Mesenchymal stem cell (in vitro differentiated cells and primary cell): ENCODE data around the gene CZIB.

Source experiments
- DNase-seq: peaks from one replicate; pipeline ENCODE4 v3.0.0-alpha.2; 2013
- H2AFZ ChIP-seq: one replicate; pipeline ENCODE4 v1.6.1; 2013; ENCODE audit warnings: low read depth, mild to moderate bottlenecking, control low read depth, inconsistent platforms, low read length, moderate library complexity
- H2AK5ac ChIP-seq: 2 replicates; pipeline ENCODE4 v1.6.1; 2013; ENCODE audit warnings: low read length, moderate library complexity, mild to moderate bottlenecking, inconsistent platforms; ENCODE audit not compliant: severe bottlenecking
- H2BK120ac ChIP-seq: one replicate; pipeline ENCODE4 v1.6.1; 2013; ENCODE audit warnings: low read depth, mild to moderate bottlenecking, inconsistent platforms, low read length, moderate library complexity
- H2BK12ac ChIP-seq, 2 experiments: one replicate each; pipeline ENCODE4 v1.6.1; 2013; ENCODE audit warnings: inconsistent platforms in 2 of 2, low read length in 2 of 2, mild to moderate bottlenecking in 2 of 2, moderate library complexity in 2 of 2, control low read depth in 1 of 2
- H2BK15ac ChIP-seq: one replicate; pipeline ENCODE4 v1.6.1; 2013; ENCODE audit warnings: mild to moderate bottlenecking, low read depth, inconsistent platforms; ENCODE audit not compliant: poor library complexity, severe bottlenecking
- H2BK5ac ChIP-seq: 2 replicates; pipeline ENCODE4 v1.6.1; 2013; ENCODE audit warnings: low read depth, mild to moderate bottlenecking, low read length, control low read depth, inconsistent platforms; ENCODE audit not compliant: poor library complexity, severe bottlenecking
- H3K14ac ChIP-seq, 2 experiments: one replicate each; pipeline ENCODE4 v1.6.1; 2013; ENCODE audit warnings: inconsistent platforms in 2 of 2, low read length in 2 of 2, control low read depth in 1 of 2, mild to moderate bottlenecking in 1 of 2, moderate library complexity in 1 of 2
- H3K18ac ChIP-seq, 2 experiments: one replicate each; pipeline ENCODE4 v1.6.1; 2013; ENCODE audit warnings: inconsistent platforms in 2 of 2, low read length in 2 of 2, control low read depth in 1 of 2, low read depth in 1 of 2, mild to moderate bottlenecking in 1 of 2
- H3K23ac ChIP-seq, 2 experiments: one replicate each; pipeline ENCODE4 v1.6.1; 2013; ENCODE audit warnings: inconsistent platforms in 2 of 2, low read length in 2 of 2, mild to moderate bottlenecking in 2 of 2, moderate library complexity in 2 of 2, control low read depth in 1 of 2
- H3K27ac ChIP-seq: 2 replicates; pipeline ENCODE4 v1.5.1; 2013; ENCODE audit warnings: mild to moderate bottlenecking, moderate library complexity, low read length, control low read depth, inconsistent platforms; ENCODE audit not compliant: poor library complexity, severe bottlenecking
- H3K27me3 ChIP-seq, 2 experiments: 2 replicates each; pipeline versions ENCODE4 v1.6.1 to v1.7.0; 2013; ENCODE audit warnings: low read length in 2 of 2, mild to moderate bottlenecking in 2 of 2, moderate library complexity in 2 of 2, control low read depth in 1 of 2, inconsistent platforms in 1 of 2; ENCODE audit not compliant: control insufficient read depth in 1 of 2, insufficient read depth in 1 of 2
- H3K36me3 ChIP-seq, 2 experiments: 2 replicates each; pipeline versions ENCODE4 v1.6.1 to v1.7.0; 2013; ENCODE audit warnings: low read length in 2 of 2, control low read depth in 1 of 2, inconsistent platforms in 1 of 2, low read depth in 1 of 2, mild to moderate bottlenecking in 1 of 2; ENCODE audit not compliant: insufficient read depth in 2 of 2, control insufficient read depth in 1 of 2
- H3K4ac ChIP-seq, 2 experiments: one replicate each; pipeline ENCODE4 v1.6.1; 2013; ENCODE audit warnings: inconsistent platforms in 2 of 2, low read length in 2 of 2, mild to moderate bottlenecking in 2 of 2, moderate library complexity in 2 of 2, control low read depth in 1 of 2, low read depth in 1 of 2
- H3K4me1 ChIP-seq: 2 replicates; pipeline ENCODE4 v1.6.1; 2013; ENCODE audit warnings: low read depth, low read length, control low read depth; ENCODE audit not compliant: control insufficient read depth, insufficient read depth
- H3K4me2 ChIP-seq: 2 replicates; pipeline ENCODE4 v1.6.1; 2013; ENCODE audit warnings: low read length, mild to moderate bottlenecking, inconsistent platforms; ENCODE audit not compliant: poor library complexity, severe bottlenecking
- H3K4me3 ChIP-seq, 2 experiments: 2 replicates each; pipeline versions ENCODE4 v1.5.1 to v1.7.0; 2013; ENCODE audit warnings: low read length in 2 of 2, mild to moderate bottlenecking in 2 of 2, control low read depth in 1 of 2, low read depth in 1 of 2; ENCODE audit not compliant: insufficient read depth in 1 of 2
- H3K79me1 ChIP-seq: replicated peaks from 2 replicates; pipeline ENCODE4 v1.6.1; 2013; ENCODE audit warnings: mild to moderate bottlenecking, control low read depth, low read length, inconsistent platforms; ENCODE audit not compliant: poor library complexity, severe bottlenecking
- H3K9ac ChIP-seq: 2 replicates; pipeline ENCODE4 v1.7.0; 2013; ENCODE audit warnings: mild to moderate bottlenecking, low read length, moderate library complexity
- H3K9me3 ChIP-seq: 2 replicates; pipeline ENCODE4 v1.7.0; 2013; ENCODE audit warnings: mild to moderate bottlenecking, low read length; ENCODE audit not compliant: control insufficient read depth
- H4K8ac ChIP-seq: one replicate; pipeline ENCODE4 v1.6.1; 2013; ENCODE audit warnings: inconsistent platforms, mild to moderate bottlenecking, low read length, moderate library complexity
- H4K91ac ChIP-seq: one replicate; pipeline ENCODE4 v1.6.1; 2013; ENCODE audit warnings: mild to moderate bottlenecking, low read length, inconsistent platforms
- WGBS: methylation state at CpG from one replicate; pipeline ENCODE4 v1.1.7; 2013; ENCODE audit warnings: mixed read lengths; 5-methylcytosine and 5-hydroxymethylcytosine counted together

CZIB gene

DNA sequence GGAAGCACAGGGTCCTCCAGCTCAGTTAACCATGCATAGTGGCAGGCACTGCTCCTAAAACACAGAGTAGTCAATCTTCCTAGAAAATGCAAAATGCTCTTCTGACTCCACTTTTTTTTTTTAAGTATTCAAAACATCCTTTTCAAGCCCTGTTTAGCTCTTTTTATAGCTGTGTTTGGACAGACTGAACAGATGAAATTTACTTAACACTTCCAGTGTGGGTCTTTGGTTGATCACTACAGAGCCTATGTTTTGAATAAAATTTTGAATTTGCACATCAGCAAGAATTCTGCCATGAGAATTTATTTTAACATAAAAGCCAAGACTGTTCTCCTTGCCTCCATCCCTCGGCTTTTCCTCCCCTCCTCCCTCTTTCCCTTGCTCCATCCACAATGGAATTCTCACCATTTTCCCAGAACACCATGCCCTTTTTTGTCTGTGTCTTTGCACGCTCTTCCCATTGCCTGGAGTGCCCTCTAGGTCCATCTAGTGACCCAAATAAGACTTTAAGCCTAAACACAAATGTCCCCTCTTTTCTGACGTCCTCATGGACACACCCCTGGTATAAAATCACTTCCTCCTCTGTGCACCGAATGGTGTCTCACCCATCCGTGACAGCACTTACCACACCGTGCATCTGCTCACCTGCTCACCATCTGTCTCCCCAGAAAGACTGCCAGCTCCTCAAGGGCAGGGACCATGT is 47.9 kb downstream of the CZIB start:
- H3K27ac ChIP-seq, result no peak overlapping the region
- H3K14ac ChIP-seq, result no peak overlapping the region
- H2BK5ac ChIP-seq, result no peak overlapping the region
- H2BK120ac ChIP-seq, result no peak overlapping the region
- H2AK5ac ChIP-seq, result peak overlapping the region; percentile 46
- H3K9ac ChIP-seq, result peak overlapping the region; percentile 43
- H3K23ac ChIP-seq, result no peak overlapping the region
- H3K4ac ChIP-seq, result peak overlapping the region in 1 of 2 experiments; percentile 81
- H4K91ac ChIP-seq, result peak overlapping the region; percentile 76
- peaks cover 5% of the 10 kb centered on the region for H3K4me1 ChIP-seq
- H2BK15ac ChIP-seq, result no peak overlapping the region
- no peaks in the 10 kb centered on the region for H3K36me3 ChIP-seq
- no peak overlapping the region for H3K4me2 ChIP-seq
- H3K79me1 ChIP-seq, result no peaks in the 10 kb centered on the region
- H3K27me3 ChIP-seq, result no peaks in the 10 kb centered on the region
- H2BK12ac ChIP-seq, result peak overlapping the region; percentile 51 to 57
- H4K8ac ChIP-seq, result peak overlapping the region; percentile 78
- no peak overlapping the region for H2AFZ ChIP-seq
- WGBS, result 53% methylated on average over 6 of the region's 6 CpGs
- H3K4me3 ChIP-seq, result no peak overlapping the region
- peak; percentile 74 for DNase-seq
- H3K18ac ChIP-seq, result peak overlapping the region in 1 of 2 experiments; percentile 54
- H3K9me3 ChIP-seq, result no peaks in the 10 kb centered on the region

DNA sequence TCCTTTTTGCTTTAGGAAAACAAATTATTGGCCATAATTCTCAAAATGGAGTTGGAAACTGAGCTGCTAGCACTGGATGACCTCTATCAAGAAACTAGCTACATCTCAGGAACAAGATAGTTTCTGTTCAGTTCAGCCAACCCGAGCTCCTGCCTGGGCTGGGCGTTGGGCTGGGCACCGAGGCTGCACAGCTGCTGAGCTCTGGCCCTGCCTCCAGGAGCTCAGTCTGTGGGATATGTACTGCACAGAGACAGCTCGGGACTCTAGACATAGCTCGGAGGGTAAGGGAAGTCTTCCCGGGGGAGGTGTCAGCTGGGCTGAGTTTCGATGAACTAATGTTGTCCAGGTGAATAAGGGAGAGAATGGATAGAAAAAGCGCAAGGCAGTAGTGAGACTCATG is 53.5 kb downstream of the CZIB start:
- no peak overlapping the region for H2BK5ac ChIP-seq
- peak overlapping the region in 1 of 2 experiments; percentile 29 for H2BK12ac ChIP-seq
- no peak overlapping the region for H3K9ac ChIP-seq
- no peaks in the 10 kb centered on the region for H3K27me3 ChIP-seq
- H3K4me1 ChIP-seq, result peaks cover 4% of the 10 kb centered on the region
- H3K79me1 ChIP-seq, result no peaks in the 10 kb centered on the region
- H3K23ac ChIP-seq, result no peak overlapping the region
- H3K18ac ChIP-seq, result no peak overlapping the region
- no peaks in the 10 kb centered on the region for H3K9me3 ChIP-seq
- no peak overlapping the region for H2BK15ac ChIP-seq
- WGBS, result 93% methylated on average over 8 of the region's 8 CpGs
- no peak for DNase-seq
- no peak overlapping the region for H4K8ac ChIP-seq
- no peak overlapping the region for H3K4me3 ChIP-seq
- peak overlapping the region in 1 of 2 experiments; percentile 16 for H3K4ac ChIP-seq
- H4K91ac ChIP-seq, result no peak overlapping the region
- H3K27ac ChIP-seq, result no peak overlapping the region
- no peak overlapping the region for H2AK5ac ChIP-seq
- no peak overlapping the region for H2BK120ac ChIP-seq
- H3K14ac ChIP-seq, result no peak overlapping the region
- no peak overlapping the region for H3K4me2 ChIP-seq
- H2AFZ ChIP-seq, result no peak overlapping the region
- H3K36me3 ChIP-seq, result peaks cover 0 to 3% of the 10 kb centered on the region in 2 experiments

- Histone ChIP-seq H3K36me3 (peaks cover 0 to 3% of the 10 kb centered on the region in 2 experiments), H4K91ac (no peak overlapping the region), H3K4me2 (no peak overlapping the region), H3K23ac (no peak overlapping the region), H3K4me3 (no peak overlapping the region), H3K4ac (no peak overlapping the region), H2BK12ac (no peak overlapping the region), H2AFZ (no peak overlapping the region), H3K27me3 (no peaks in the 10 kb centered on the region), H2BK5ac (no peak overlapping the region), H3K14ac (no peak overlapping the region), H3K27ac (no peak overlapping the region), H2BK15ac (no peak overlapping the region), H3K9me3 (no peaks in the 10 kb centered on the region), H4K8ac (no peak overlapping the region), H3K18ac (no peak overlapping the region), H2BK120ac (no peak overlapping the region), H2AK5ac (no peak overlapping the region), H3K4me1 (peaks cover 4% of the 10 kb centered on the region), H3K9ac (no peak overlapping the region), H3K79me1 (no peaks in the 10 kb centered on the region)
- WGBS, result 79% methylated on average over 5 of the region's 6 CpGs
- DNase-seq, result no peak
Observed at GRCh38 chr1:53166366-53166765, 54.1 kb downstream of the CZIB start.

- H2AK5ac ChIP-seq, result no peak overlapping the region
- H3K36me3 ChIP-seq, result peaks cover 0 to 3% of the 10 kb centered on the region in 2 experiments
- peak overlapping the region; percentile 33 for H3K9ac ChIP-seq
- H2AFZ ChIP-seq, result no peak overlapping the region
- H4K8ac ChIP-seq, result no peak overlapping the region
- no peaks in the 10 kb centered on the region for H3K9me3 ChIP-seq
- H2BK15ac ChIP-seq, result no peak overlapping the region
- no peak overlapping the region for H3K4ac ChIP-seq
- no peak overlapping the region for H3K4me2 ChIP-seq
- H2BK12ac ChIP-seq, result peak overlapping the region in 1 of 2 experiments; percentile 45
- no peak for DNase-seq
- no peak overlapping the region for H2BK120ac ChIP-seq
- peaks cover 6% of the 10 kb centered on the region for H3K4me1 ChIP-seq
- no peak overlapping the region for H3K27ac ChIP-seq
- no peak overlapping the region for H4K91ac ChIP-seq
- no peak overlapping the region for H3K4me3 ChIP-seq
- H3K18ac ChIP-seq, result no peak overlapping the region
- H3K27me3 ChIP-seq, result no peaks in the 10 kb centered on the region
- no peak overlapping the region for H3K23ac ChIP-seq
- H3K79me1 ChIP-seq, result no peaks in the 10 kb centered on the region
- WGBS, result 87% methylated on average over 5 of the region's 5 CpGs
- no peak overlapping the region for H2BK5ac ChIP-seq
- H3K14ac ChIP-seq, result no peak overlapping the region
Observed at GRCh38 chr1:53165408-53165961, 54.9 kb downstream of the CZIB start.
